CD4-positive, alpha-beta T cell (primary cell): ENCODE data around the gene OR10D3. TPM values are rescaled to one million over a fixed set of nuclear protein-coding genes. Genes with fewer than 3 reads are reported as not detected.

ENCODE experiments used
- ATAC-seq: fragments of 200-7000 bp; cut with Tn5 transposase; one replicate; pipeline ENCODE4 v1.10.0; 2022; ENCODE audit warnings: mild to moderate bottlenecking; ENCODE audit not compliant: poor library complexity
- CTCF ChIA-PET: fragments of 350-600 bp; sonication (Branson Sonifier 250); formaldehyde crosslinking; loops from one replicate; lab custom pipeline; 2021; ENCODE audit warnings: antibody characterized with exemption, inconsistent platforms; lab: Charles Lee
- POLR2A ChIA-PET: fragments of 350-600 bp; sonication (Branson Sonifier 250); formaldehyde crosslinking; loops from one replicate; lab custom pipeline; 2021; ENCODE audit warnings: antibody characterized with exemption, inconsistent platforms; lab: Charles Lee
- DNase-seq, 14 experiments: peaks; one replicate each; pipeline ENCODE4 v3.0.0-alpha.2; 2013 to 2020; ENCODE audit warnings: mixed read lengths in 2 of 14
- H3K27ac ChIP-seq, 2 donors: one replicate each; pipeline versions ENCODE4 v1.5.1 to v1.7.0; 2013; ENCODE audit warnings: low read length in 2 of 2, low read depth in 1 of 2, mild to moderate bottlenecking in 1 of 2
- H3K27me3 ChIP-seq, 2 experiments: 1 replicate in 1 of 2; 2 replicates in 1 of 2; pipeline versions ENCODE4 v1.6.1 to v1.7.0; 2013; ENCODE audit warnings: low read length in 2 of 2, control low read depth in 1 of 2, mild to moderate bottlenecking in 1 of 2, moderate library complexity in 1 of 2; ENCODE audit not compliant: insufficient read depth in 2 of 2, control insufficient read depth in 1 of 2
- H3K36me3 ChIP-seq: one replicate; pipeline ENCODE4 v1.6.1; 2013; ENCODE audit warnings: low read length, control low read depth; ENCODE audit not compliant: insufficient read depth
- H3K4me1 ChIP-seq: one replicate; pipeline ENCODE4 v1.6.1; 2013; ENCODE audit warnings: low read length, control low read depth; ENCODE audit not compliant: insufficient read depth
- H3K4me3 ChIP-seq: one replicate; pipeline ENCODE4 v1.5.1; 2013; ENCODE audit warnings: mild to moderate bottlenecking, low read length, moderate library complexity
- H3K9me3 ChIP-seq, 2 experiments: 1 replicate in 1 of 2; 2 replicates in 1 of 2; pipeline versions ENCODE4 v1.6.1 to v1.7.0; 2013; ENCODE audit warnings: low read length in 2 of 2, mild to moderate bottlenecking in 2 of 2, control low read depth in 1 of 2, moderate library complexity in 1 of 2; ENCODE audit not compliant: control insufficient read depth in 1 of 2, insufficient read depth in 1 of 2
- H3K27ac Mint-ChIP-seq: one replicate; pipeline ENCODE4 v1.8.0; 2020; ENCODE audit warnings: mixed read lengths
- H3K27me3 Mint-ChIP-seq: one replicate; pipeline ENCODE4 v1.8.0; 2021; ENCODE audit warnings: mixed read lengths
- H3K36me3 Mint-ChIP-seq: one replicate; pipeline ENCODE4 v1.8.0; 2021; ENCODE audit warnings: low read depth, mixed read lengths
- H3K4me1 Mint-ChIP-seq: one replicate; pipeline ENCODE4 v1.8.0; 2021; ENCODE audit warnings: low read depth, mixed read lengths
- H3K4me3 Mint-ChIP-seq: one replicate; pipeline ENCODE4 v1.8.0; 2020; ENCODE audit warnings: mild to moderate bottlenecking, mixed read lengths
- H3K9me3 Mint-ChIP-seq: one replicate; pipeline ENCODE4 v1.8.0; 2020; ENCODE audit warnings: mixed read lengths
- intact Hi-C, 2 experiments: fragments of 100-400 bp; cut with DNase I in 1 of 2; cut with micrococcal nuclease in 1 of 2; formaldehyde crosslinking; loops; one replicate each; pipeline versions ENCODE4 v1.15.1 to v1.9.0; 2023 to 2025; cut with DNase I, micrococcal nuclease
- total RNA-seq, 174 experiments: library from RNA in 2 of 174; stranded (reverse) in 2 of 174; gene quantifications; one replicate each; pipeline ENCODE4 v1.2.3 and lab custom pipeline; 2021 to 2026
- TF ChIP-seq, protein P1 (sequence below): fragments of 200-600 bp; IDR thresholded peaks from one replicate; pipeline ENCODE4 v1.8.0; 2022; ENCODE audit warnings: antibody characterized with exemption, mild to moderate bottlenecking

Gene OR10D3
- total RNA-seq, 2 experiments from 2014 or later, result not detected

DNA sequence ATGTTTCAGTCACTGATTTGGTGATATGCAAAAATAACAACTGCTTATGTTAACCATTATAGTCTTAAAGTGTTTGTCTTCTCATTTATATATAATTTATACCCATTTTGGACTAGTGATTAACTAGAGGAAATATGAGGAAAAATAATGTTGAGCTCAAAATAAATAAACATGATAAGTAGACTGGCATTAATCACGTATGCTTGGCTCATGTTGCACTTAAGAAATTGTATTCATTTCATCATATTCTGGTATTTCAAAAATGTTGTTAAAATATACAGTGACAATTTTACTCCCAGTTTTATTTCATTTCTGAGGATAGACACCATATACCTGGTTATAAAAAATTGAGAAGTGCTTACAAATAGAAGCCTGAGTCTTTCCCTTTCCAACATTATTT, 3.8 kb upstream of the OR10D3 start:
- no peak overlapping the region for H3K27ac ChIP-seq
- peaks cover 0 to 4% of the 10 kb centered on the region in 2 experiments for H3K27me3 ChIP-seq
- TF ChIP-seq, protein P1, sequence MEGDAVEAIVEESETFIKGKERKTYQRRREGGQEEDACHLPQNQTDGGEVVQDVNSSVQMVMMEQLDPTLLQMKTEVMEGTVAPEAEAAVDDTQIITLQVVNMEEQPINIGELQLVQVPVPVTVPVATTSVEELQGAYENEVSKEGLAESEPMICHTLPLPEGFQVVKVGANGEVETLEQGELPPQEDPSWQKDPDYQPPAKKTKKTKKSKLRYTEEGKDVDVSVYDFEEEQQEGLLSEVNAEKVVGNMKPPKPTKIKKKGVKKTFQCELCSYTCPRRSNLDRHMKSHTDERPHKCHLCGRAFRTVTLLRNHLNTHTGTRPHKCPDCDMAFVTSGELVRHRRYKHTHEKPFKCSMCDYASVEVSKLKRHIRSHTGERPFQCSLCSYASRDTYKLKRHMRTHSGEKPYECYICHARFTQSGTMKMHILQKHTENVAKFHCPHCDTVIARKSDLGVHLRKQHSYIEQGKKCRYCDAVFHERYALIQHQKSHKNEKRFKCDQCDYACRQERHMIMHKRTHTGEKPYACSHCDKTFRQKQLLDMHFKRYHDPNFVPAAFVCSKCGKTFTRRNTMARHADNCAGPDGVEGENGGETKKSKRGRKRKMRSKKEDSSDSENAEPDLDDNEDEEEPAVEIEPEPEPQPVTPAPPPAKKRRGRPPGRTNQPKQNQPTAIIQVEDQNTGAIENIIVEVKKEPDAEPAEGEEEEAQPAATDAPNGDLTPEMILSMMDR, result no peak
- DNase-seq, result no peak
- H3K9me3 ChIP-seq, result no peaks in the 10 kb centered on the region
- Mint-ChIP-seq H3K27ac (no peak overlapping the region), H3K4me1 (no peaks in the 10 kb centered on the region), H3K9me3 (no peaks in the 10 kb centered on the region), H3K36me3 (no peaks in the 10 kb centered on the region), H3K27me3 (peaks cover 10% of the 10 kb centered on the region), H3K4me3 (no peak overlapping the region)
- intact Hi-C loops, result no loop called here
- no peak for ATAC-seq
- no peaks in the 10 kb centered on the region for H3K4me1 ChIP-seq
- H3K36me3 ChIP-seq, result no peaks in the 10 kb centered on the region
- H3K4me3 ChIP-seq, result no peak overlapping the region
- ChIA-PET POLR2A (no interaction called here), CTCF (no interaction called here)

DNA sequence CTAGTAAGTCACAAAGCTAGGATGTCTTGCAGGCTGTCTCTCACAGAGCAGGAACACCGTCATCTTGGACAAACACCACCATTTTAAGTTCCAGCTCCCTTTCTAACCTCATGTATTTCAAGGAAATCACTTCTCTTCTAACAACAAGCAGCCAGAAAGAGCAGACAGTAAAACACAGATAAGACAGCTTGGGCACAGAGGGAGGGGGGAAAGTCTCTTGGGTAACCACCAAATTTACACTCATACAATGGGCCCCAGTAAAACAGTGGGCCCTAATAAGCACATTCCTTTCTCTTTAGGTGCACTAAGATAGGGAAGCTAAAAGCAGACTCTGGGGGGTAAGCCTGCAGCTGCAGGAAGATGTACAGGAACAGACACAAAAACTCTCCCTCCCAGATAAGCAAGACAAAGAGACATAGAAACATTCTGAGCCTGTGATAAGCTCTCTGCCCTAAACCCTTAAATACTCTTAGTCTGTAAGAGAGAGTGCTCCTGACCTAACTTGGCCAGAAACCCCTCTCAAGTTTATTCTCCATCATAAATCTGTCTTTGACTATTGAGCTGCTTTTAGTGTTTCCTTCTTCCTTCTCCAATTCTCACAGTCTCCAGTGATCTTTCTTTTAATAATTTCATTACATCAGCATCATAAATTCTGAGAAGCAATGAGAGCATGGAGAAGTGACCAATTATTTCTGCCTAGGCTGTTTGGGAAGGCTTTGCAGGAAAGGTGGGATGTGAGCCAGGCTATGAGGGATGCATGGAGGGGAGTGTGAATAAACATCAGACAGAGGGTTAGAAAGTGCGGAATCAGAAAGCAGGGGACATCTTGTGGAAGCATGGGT, 7.4 kb downstream of the OR10D3 start:
- TF ChIP-seq, protein P1, result no peak
- Histone ChIP-seq H3K4me3 (no peak overlapping the region), H3K9me3 (no peaks in the 10 kb centered on the region), H3K27ac (no peak overlapping the region), H3K27me3 (peaks cover 0 to 3% of the 10 kb centered on the region in 2 experiments), H3K36me3 (no peaks in the 10 kb centered on the region), H3K4me1 (no peaks in the 10 kb centered on the region)
- Mint-ChIP-seq H3K27me3 (peaks cover 22% of the 10 kb centered on the region), H3K4me3 (no peak overlapping the region), H3K36me3 (no peaks in the 10 kb centered on the region), H3K9me3 (no peaks in the 10 kb centered on the region), H3K4me1 (no peaks in the 10 kb centered on the region), H3K27ac (no peak overlapping the region)
- ChIA-PET CTCF (no interaction called here), POLR2A (interaction anchor here (0.5 kb wide), 1 partner anchor 21 kb away, joined by 4 read pairs; no protein-coding TSS in a partner anchor)
- no peak for ATAC-seq
- no peak for DNase-seq
- intact Hi-C loops, result no loop called here

DNA sequence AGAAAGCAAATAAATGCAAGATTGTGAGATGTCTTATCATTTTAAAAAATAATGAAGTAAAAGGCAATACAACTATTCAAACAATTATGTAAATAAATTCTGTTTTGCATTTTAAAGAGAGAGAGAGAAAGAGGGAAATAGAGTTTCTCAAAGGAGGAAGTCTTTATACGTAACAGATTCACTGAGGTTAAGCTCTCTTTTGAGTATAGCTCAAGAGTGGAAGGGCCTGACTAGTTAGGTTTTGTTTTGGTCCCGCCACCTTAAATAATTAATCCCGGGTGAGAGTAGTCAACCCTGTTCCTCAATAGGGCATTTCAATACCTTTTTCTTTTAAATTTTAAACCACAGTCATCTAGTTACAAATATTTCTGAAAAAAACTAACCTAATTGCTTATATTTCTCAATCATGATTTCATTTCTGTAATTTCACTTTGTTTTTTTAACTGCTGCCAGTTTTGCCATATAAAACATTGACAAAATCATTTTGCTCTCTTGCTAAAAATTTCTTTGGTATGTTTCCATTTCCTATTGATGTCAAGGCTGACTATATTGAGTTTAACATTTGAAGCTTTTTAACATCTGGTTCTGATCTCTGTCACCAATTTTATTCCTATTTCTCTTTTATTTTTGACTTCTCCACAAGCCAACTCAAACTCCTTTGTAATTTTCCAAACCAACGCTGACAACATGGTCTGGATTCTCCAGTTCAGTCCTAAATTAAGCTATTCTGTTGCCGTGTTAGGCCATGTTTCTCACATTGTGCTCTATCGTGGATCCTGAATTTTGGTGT, 10.3 kb downstream of the OR10D3 start:
- Mint-ChIP-seq H3K36me3 (no peaks in the 10 kb centered on the region), H3K27me3 (peaks cover 18% of the 10 kb centered on the region), H3K27ac (no peak overlapping the region), H3K4me3 (no peak overlapping the region), H3K9me3 (no peaks in the 10 kb centered on the region), H3K4me1 (no peaks in the 10 kb centered on the region)
- ChIA-PET CTCF (interaction anchor here (2.0 kb wide), 1 partner anchor 122 kb away, joined by 8 read pairs; no protein-coding TSS in a partner anchor), POLR2A (no interaction called here)
- H3K4me3 ChIP-seq, result no peak overlapping the region
- TF ChIP-seq, protein P1, result no peak
- no peaks in the 10 kb centered on the region for H3K4me1 ChIP-seq
- no peak overlapping the region for H3K27ac ChIP-seq
- H3K9me3 ChIP-seq, result no peaks in the 10 kb centered on the region
- DNase-seq (no peak), ATAC-seq (no peak)
- H3K27me3 ChIP-seq, result peaks cover 0 to 3% of the 10 kb centered on the region in 2 experiments
- H3K36me3 ChIP-seq, result no peaks in the 10 kb centered on the region
- intact Hi-C loops, result loop anchor here in 1 of 2 experiments (2.0 kb wide), 1 partner anchor 121 kb away; no protein-coding TSS in a partner anchor
